ENCODE data around the gene MAD1L1. TPM values are rescaled to one million over a fixed set of nuclear protein-coding genes. Genes with fewer than 3 reads are reported as not detected.

The MAD1L1 gene
- total and polyA plus RNA-seq, 4 donors = 43.0 to 54.9 (median 49.9) TPM

- Histone ChIP-seq H3K27me3 (ENCODE audit: control insufficient read depth in 3 of 3, insufficient read depth in 3 of 3, low read length in 2 of 3) (no peaks in the 10 kb centered on the region), H3K9ac (ENCODE audit: insufficient read depth in 1 of 2, low read length in 2 of 2) (no peak overlapping the region), H3K27ac (ENCODE audit: low read depth in 1 of 2, low read length in 1 of 2) (no peak overlapping the region), H3K9me3 (ENCODE audit: control insufficient read depth in 4 of 4, insufficient read depth in 3 of 4, low read length in 3 of 4) (peaks cover 0 to 15% (median 2%) of the 10 kb centered on the region in 4 donors), H3K4me1 (ENCODE audit: control insufficient read depth in 5 of 5, insufficient read depth in 5 of 5, low read length in 5 of 5) (peaks cover 0 to 22% (median 3%) of the 10 kb centered on the region in 5 donors), H3K4me3 (no peak overlapping the region), H3K36me3 (ENCODE audit: control insufficient read depth in 4 of 4, insufficient read depth in 4 of 4, low read length in 4 of 4) (no peaks in the 10 kb centered on the region)
- WGBS, 2 donors = 77 to 83% methylated on average over 8 of the region's 8 CpGs
- DNase-seq = no peak
- ATAC-seq (ENCODE audit: insufficient read depth, low FRiP score) = no peak
- TF ChIP-seq CTCF (IDR thresholded peaks at IDR 0.05; ENCODE audit: control extremely low read depth, extremely low read depth) = no peak
These were observed 210.0 kb downstream of the MAD1L1 start for GRCh38 chr7:2022737-2023250.

DNA sequence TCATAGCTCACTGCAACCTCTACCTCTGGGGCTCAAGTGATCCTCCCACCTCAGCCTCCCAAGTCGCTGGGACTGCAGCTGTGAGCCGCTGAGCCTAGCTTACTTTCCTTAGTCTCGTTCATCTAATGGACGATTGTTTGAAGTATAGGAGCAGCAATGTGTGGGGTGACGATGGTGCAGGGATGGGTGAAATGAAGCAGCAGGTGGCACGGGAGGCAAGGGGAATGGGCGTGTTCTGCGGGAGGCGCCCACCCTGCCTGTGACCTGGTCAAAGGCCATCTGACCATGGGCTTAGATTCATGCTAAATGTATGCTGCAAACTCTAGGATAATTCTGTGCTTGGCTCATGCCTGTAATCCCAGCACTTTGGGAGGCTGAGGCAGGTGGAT is 210.7 kb downstream of the MAD1L1 start:
- TF ChIP-seq CTCF (IDR thresholded peaks at IDR 0.05; ENCODE audit: control extremely low read depth, extremely low read depth) = no peak
- Histone ChIP-seq H3K4me3 (no peak overlapping the region), H3K9me3 (ENCODE audit: control insufficient read depth in 4 of 4, insufficient read depth in 3 of 4, low read length in 3 of 4) (peaks cover 0 to 13% (median 2%) of the 10 kb centered on the region in 4 donors), H3K27ac (ENCODE audit: low read depth in 1 of 2, low read length in 1 of 2) (no peak overlapping the region), H3K9ac (ENCODE audit: insufficient read depth in 1 of 2, low read length in 2 of 2) (no peak overlapping the region), H3K27me3 (ENCODE audit: control insufficient read depth in 3 of 3, insufficient read depth in 3 of 3, low read length in 2 of 3) (no peaks in the 10 kb centered on the region), H3K36me3 (ENCODE audit: control insufficient read depth in 4 of 4, insufficient read depth in 4 of 4, low read length in 4 of 4) (no peaks in the 10 kb centered on the region), H3K4me1 (ENCODE audit: control insufficient read depth in 5 of 5, insufficient read depth in 5 of 5, low read length in 5 of 5) (peaks cover 0 to 22% (median 3%) of the 10 kb centered on the region in 5 donors)
- 95 to 96% methylated on average over 9 of the region's 9 CpGs for WGBS, 2 donors
- DNase-seq (no peak), ATAC-seq (ENCODE audit: insufficient read depth, low FRiP score) (no peak)

DNA sequence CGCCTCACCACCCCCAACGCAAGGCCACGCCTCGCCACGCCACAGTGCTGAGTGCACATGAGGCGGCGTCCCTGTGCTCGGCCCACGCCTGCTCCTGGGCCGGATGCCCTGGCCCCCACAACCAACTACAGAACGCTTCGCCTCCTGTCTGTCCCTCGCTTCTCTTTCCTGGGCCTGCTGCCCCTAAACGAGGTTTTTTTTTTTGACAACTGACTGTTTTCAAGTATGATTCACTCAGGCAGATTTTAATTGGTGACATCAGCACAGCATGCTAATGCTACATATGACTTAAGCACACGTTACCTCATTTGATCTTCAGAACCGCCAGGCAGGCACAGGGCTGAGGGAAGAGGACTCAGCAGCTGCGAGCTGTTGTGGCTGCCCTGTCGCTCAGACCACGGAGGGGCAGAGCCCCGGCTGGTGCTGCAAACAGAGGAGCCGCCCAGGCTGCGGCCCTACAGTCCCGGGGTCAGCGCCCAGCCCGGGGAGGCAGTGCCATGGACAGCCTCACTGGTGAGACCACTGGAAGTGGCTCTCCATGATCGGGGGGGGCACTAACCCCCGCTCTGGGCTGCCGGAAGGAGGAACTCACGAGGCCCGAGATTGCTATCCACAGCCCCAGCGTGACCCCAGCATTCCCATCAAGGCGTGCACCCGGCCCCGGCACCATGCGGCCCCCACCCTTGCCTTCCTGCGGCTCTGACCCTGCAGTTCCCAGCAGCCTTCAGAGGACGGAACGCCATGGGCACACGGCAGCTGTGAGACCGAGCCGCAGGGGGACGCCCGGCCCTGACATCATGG is 212.8 kb downstream of the MAD1L1 start:
- Histone ChIP-seq H3K9me3 (ENCODE audit: control insufficient read depth in 4 of 4, insufficient read depth in 3 of 4, low read length in 3 of 4) (no peaks in the 10 kb centered on the region), H3K9ac (ENCODE audit: insufficient read depth in 1 of 2, low read length in 2 of 2) (no peak overlapping the region), H3K27ac (ENCODE audit: low read depth in 1 of 2, low read length in 1 of 2) (peak overlapping the region; percentile 62 to 72), H3K4me1 (ENCODE audit: control insufficient read depth in 5 of 5, insufficient read depth in 5 of 5, low read length in 5 of 5) (peaks cover 0 to 22% (median 3%) of the 10 kb centered on the region in 5 donors), H3K36me3 (ENCODE audit: control insufficient read depth in 4 of 4, insufficient read depth in 4 of 4, low read length in 4 of 4) (no peaks in the 10 kb centered on the region), H3K27me3 (ENCODE audit: control insufficient read depth in 3 of 3, insufficient read depth in 3 of 3, low read length in 2 of 3) (no peaks in the 10 kb centered on the region), H3K4me3 (no peak overlapping the region)
- ATAC-seq (ENCODE audit: insufficient read depth, low FRiP score) = peak; percentile 76
- 35 to 57% methylated on average over 42 to 43 of the region's 43 CpGs for WGBS, 2 donors
- DNase-seq = peak; percentile 52 to 64 (median 63)
- TF ChIP-seq CTCF (IDR thresholded peaks at IDR 0.05; ENCODE audit: control extremely low read depth, extremely low read depth) = no peak
